ENCODE measurements around the gene SH3PXD2A. TPM values are rescaled to one million over a fixed set of nuclear protein-coding genes. Genes with fewer than 3 reads are reported as not detected.
A peak's percentile ranks its signal among the peaks of the same experiment; 100 is the strongest.

SH3PXD2A gene
- total and polyA plus RNA-seq, 9 of the 15 experiments (the other 6 are each of a cell fraction or from before 2014, with no cell fraction given) = 0.41 to 9.3 (median 2.5) TPM

DNA sequence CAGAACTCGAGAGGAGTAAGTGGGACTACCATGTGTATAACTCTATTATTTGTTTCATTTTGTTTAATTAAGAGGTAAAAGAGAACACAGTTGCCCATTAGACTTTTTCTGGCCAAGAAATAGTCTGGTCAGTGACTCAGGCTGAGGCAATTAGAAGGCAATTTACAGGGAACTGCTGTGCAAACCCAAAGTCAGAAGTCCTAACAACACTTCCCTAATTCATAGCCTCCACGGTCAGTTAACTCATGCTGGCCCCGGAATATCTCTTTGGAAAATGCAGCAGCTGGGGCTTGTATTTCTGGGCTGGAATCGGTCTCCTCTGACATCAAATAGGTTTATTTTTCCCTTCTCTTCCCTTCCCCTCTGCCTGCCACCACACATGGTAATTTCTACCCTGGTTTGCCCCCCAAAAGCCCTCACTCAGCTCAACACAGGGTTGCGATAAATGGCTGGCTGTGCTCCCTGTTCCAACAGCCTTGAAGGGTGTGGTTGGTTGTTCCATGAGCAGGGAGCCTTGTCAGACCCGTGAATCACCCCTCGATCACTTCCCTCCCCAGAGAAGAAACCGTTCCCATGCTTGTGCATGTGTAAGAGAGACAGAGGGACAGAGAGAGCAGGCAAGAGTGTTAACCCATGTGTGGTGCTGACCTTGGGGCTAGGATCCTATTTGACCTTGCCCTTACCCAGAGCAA lies 5.3 kb downstream of the SH3PXD2A start:
- H3K4me1 ChIP-seq (replicated peaks in 1 of 2; ENCODE audit: control insufficient read depth in 2 of 2, insufficient read depth in 2 of 2, low read length in 2 of 2) = peaks cover 0 to 6% of the 10 kb centered on the region in 2 experiments; a peak in 1 of 5 replicates
- peaks cover 9 to 58% of the 10 kb centered on the region in 2 experiments for H3K27me3 ChIP-seq (ENCODE audit: control insufficient read depth in 2 of 2, insufficient read depth in 2 of 2, low read length in 2 of 2)
- H3K36me3 ChIP-seq (ENCODE audit: control insufficient read depth, insufficient read depth, low read length) = no peaks in the 10 kb centered on the region
- H3K9me3 ChIP-seq (replicated peaks; ENCODE audit: control insufficient read depth, insufficient read depth, low read depth, low read length) = no peaks in the 10 kb centered on the region
- ATAC-seq (no peak), FAIRE-seq (no peak), DNase-seq (ENCODE audit: extremely low read depth in 1 of 4, low spot score in 3 of 4) (no peak)
- TF ChIP-seq, protein P1, sequence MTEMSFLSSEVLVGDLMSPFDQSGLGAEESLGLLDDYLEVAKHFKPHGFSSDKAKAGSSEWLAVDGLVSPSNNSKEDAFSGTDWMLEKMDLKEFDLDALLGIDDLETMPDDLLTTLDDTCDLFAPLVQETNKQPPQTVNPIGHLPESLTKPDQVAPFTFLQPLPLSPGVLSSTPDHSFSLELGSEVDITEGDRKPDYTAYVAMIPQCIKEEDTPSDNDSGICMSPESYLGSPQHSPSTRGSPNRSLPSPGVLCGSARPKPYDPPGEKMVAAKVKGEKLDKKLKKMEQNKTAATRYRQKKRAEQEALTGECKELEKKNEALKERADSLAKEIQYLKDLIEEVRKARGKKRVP (CRISPR knock-in tag; IDR thresholded peaks at IDR 0.05) = 0 out of 2 replicates have a peak, but pooled peaks have one; percentile 42
- TF ChIP-seq CEBPG (CRISPR knock-in tag; IDR thresholded peaks at IDR 0.05) = peak; percentile 42; the same call in 1 of the 2 replicates
- peak in 1 of 2 experiments; percentile 84; a peak in 2 of 4 replicates for TF ChIP-seq CEBPG (tag; conservative IDR thresholded peaks at IDR 0.05 in 1 of 2, IDR thresholded peaks at IDR 0.05 in 1 of 2)
- no peak for TF ChIP-seq ZBTB1 (CRISPR knock-in tag; IDR thresholded peaks at IDR 0.05; ENCODE audit: borderline replicate concordance, low read depth)
- TF ChIP-seq ZNF253 (CRISPR knock-in tag; conservative IDR thresholded peaks at IDR 0.05) = no peak
- TF ChIP-seq, protein P2, sequence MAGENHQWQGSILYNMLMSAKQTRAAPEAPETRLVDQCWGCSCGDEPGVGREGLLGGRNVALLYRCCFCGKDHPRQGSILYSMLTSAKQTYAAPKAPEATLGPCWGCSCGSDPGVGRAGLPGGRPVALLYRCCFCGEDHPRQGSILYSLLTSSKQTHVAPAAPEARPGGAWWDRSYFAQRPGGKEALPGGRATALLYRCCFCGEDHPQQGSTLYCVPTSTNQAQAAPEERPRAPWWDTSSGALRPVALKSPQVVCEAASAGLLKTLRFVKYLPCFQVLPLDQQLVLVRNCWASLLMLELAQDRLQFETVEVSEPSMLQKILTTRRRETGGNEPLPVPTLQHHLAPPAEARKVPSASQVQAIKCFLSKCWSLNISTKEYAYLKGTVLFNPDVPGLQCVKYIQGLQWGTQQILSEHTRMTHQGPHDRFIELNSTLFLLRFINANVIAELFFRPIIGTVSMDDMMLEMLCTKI (IDR thresholded peaks at IDR 0.05; ENCODE audit: partially characterized antibody) = no peak
- peak; percentile 48; the same call in 1 of the 2 replicates for TF ChIP-seq FOSL1 (tag; conservative IDR thresholded peaks at IDR 0.05)
- no peak for TF ChIP-seq SRF (CRISPR knock-in tag; IDR thresholded peaks at IDR 0.05)
- peak; percentile 64; the same call in 1 of the 2 replicates for TF ChIP-seq ZNF584 (CRISPR knock-in tag; IDR thresholded peaks at IDR 0.05; ENCODE audit: low read depth)
- ChIA-PET POLR2A (no interaction called here), CTCF (ENCODE audit: low intra/inter-chr PET ratio) (no interaction called here)
- intact Hi-C loops (cut with micrococcal nuclease) (no loop called here), in situ Hi-C loops (cut with MboI) (loop anchor here (5.0 to 25.0 kb wide), 2 partner anchors 128 to 263 kb away; no protein-coding TSS in a partner anchor)
- WGBS (ENCODE audit: insufficient coverage, low coverage, missing lambda C conversion rate) = 0% methylated on average over 4 of the region's 8 CpGs
- H3K4me3 ChIP-seq = no peak overlapping the region
- H3K4me2 ChIP-seq (ENCODE audit: insufficient read depth, low read length) = no peak overlapping the region
- H3K9me1 ChIP-seq (ENCODE audit: control insufficient read depth, insufficient read depth, low read length) = no peaks in the 10 kb centered on the region
- H3K79me2 ChIP-seq (ENCODE audit: control insufficient read depth, insufficient read depth, low read length) = no peaks in the 10 kb centered on the region
- no peak overlapping the region for H3K9ac ChIP-seq (ENCODE audit: insufficient read depth in 1 of 2, low read depth in 2 of 2, low read length in 2 of 2)
- BruUV-seq (replicated peaks) = no TSS peak
- H2AFZ ChIP-seq (ENCODE audit: low read depth, low read length) = no peak overlapping the region
- H4K20me1 ChIP-seq (replicated peaks; ENCODE audit: control insufficient read depth, insufficient read depth, low read length) = no peaks in the 10 kb centered on the region
- no peak overlapping the region for H3K27ac ChIP-seq (ENCODE audit: extremely low read depth, low read depth, low read length)

Measured in K562 (cell line).